ENCODE measurements around the gene MST1.

Gene MST1

GRCh38 chr3:49648354-49649019, 40.8 kb downstream of the MST1 start:
- TF ChIP-seq CTCF (IDR thresholded peaks at IDR 0.05) = no peak

GRCh38 chr3:49647741-49648140, 41.5 kb downstream of the MST1 start:
- no peak for TF ChIP-seq CTCF (IDR thresholded peaks at IDR 0.05)

- no peak for TF ChIP-seq CTCF (IDR thresholded peaks at IDR 0.05)
Measured at GRCh38 chr3:49646236-49646635, 43.0 kb downstream of the MST1 start.

GRCh38 chr3:49644684-49645083, 44.6 kb downstream of the MST1 start:
- no peak for TF ChIP-seq CTCF (IDR thresholded peaks at IDR 0.05)

- TF ChIP-seq CTCF (IDR thresholded peaks at IDR 0.05) = no peak
Measured at GRCh38 chr3:49642708-49643145, 46.5 kb downstream of the MST1 start.

- TF ChIP-seq CTCF (IDR thresholded peaks at IDR 0.05) = no peak
Measured at GRCh38 chr3:49641921-49642707, 47.2 kb downstream of the MST1 start.

GRCh38 chr3:49641292-49641691, 48.0 kb downstream of the MST1 start:
- TF ChIP-seq CTCF (IDR thresholded peaks at IDR 0.05) = no peak
